Heart left ventricle (tissue), 13 donors: ENCODE data around the gene TMEM121B.

Experiments
- POLR2A ChIP-seq, 2 donors: fragments of 450-650 bp; IDR thresholded peaks; one replicate each; pipeline ENCODE4 v1.6.1; 2017; ENCODE audit warnings: antibody characterized with exemption in 2 of 2, mild to moderate bottlenecking in 2 of 2, moderate library complexity in 2 of 2
- TF ChIP-seq, protein P1 (sequence below), 12 donors: fragments of 200-600 bp; sonication (generic) in 4 of 12; IDR thresholded peaks; one replicate each; pipeline versions ENCODE4 v1.5.0 to v1.8.0; 2018 to 2022; ENCODE audit warnings: antibody characterized with exemption in 12 of 12, mild to moderate bottlenecking in 5 of 12
- donor health status: ischemic (EF 13 %, LVEDD 7.1; RV severe dilation, severe dysfunction).
- donor health status: DM: no; HTN: yes; CAD: no.
- donor health status: DM: no; HTN: no; CAD: no.
- donor health status: ischemic (EF 25% LVEDD 6.9; RV normal size, moderate dysfunction).
- donor health status: ischemic (EF 25% LVEDD 5.7; RV mildly dilated, moderate dysfunction).
- donor health status: ischemic (EF 35%, LVEDD 5.7; RV mildly dilated, moderate dysfunction).
- donor health status: nonischemic (EF 11% LVEDD 7.7; RV severe dilation, severe dysfunction).
- donor health status: DM: yes; HTN: yes; CAD: no.
- donor health status: PGD.
- donor health status: ischemic (EF 29% LVEDD 5.4; RV normal size, mild dysfunction).
- donor health status: nonischemic (EF 23%, LVEDD 6.1; RV moderate dilation, normal function).

DNA sequence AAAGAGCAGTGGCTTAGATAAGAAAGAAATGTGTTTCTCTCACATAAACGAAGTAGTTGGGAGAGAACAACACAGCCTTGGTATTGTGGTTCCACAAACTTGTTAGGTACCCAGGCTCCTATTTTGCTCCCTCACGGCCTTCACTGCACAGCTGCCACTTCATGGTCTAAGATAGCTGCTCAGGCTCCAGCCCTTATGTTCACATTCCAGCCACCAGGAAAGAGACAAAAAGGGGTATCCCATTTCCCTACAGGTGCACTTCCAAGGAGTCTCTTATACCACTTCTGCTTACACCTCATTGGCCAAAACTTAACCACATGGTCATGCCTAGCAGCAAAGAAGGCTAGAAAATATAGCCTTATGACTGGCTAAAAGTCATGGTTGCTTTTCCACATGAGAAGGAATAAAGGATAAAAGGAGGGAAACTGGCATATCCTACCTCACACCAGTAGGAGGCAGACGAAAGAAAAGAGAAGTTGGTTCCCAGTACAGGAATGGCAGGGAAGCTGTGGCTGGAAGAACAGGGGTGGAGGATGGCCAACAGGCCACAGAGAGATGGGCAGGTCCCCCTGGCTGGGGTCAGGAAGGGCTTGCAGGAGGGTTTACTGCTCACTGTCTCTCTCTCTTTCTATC lies 43.3 kb upstream of the TMEM121B start:
- no peak for TF ChIP-seq POLR2A (IDR thresholded peaks at IDR 0.05)
- TF ChIP-seq, protein P1, sequence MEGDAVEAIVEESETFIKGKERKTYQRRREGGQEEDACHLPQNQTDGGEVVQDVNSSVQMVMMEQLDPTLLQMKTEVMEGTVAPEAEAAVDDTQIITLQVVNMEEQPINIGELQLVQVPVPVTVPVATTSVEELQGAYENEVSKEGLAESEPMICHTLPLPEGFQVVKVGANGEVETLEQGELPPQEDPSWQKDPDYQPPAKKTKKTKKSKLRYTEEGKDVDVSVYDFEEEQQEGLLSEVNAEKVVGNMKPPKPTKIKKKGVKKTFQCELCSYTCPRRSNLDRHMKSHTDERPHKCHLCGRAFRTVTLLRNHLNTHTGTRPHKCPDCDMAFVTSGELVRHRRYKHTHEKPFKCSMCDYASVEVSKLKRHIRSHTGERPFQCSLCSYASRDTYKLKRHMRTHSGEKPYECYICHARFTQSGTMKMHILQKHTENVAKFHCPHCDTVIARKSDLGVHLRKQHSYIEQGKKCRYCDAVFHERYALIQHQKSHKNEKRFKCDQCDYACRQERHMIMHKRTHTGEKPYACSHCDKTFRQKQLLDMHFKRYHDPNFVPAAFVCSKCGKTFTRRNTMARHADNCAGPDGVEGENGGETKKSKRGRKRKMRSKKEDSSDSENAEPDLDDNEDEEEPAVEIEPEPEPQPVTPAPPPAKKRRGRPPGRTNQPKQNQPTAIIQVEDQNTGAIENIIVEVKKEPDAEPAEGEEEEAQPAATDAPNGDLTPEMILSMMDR (IDR thresholded peaks at IDR 0.05), result peak in 1 of 12 donors; percentile 12
